GM18519 (cell line): ENCODE data around the gene NDUFA7.
"Not testable (repeated sequence)": the region's sequence is repeated elsewhere in the genome, so short reads cannot be mapped to it uniquely, and the experiment has no call there.

Experiments used
- ATAC-seq: cut with Tn5 transposase; IDR thresholded peaks from one replicate; pipeline ENCODE4 v1.9.1; 2021; ENCODE audit warnings: mild to moderate bottlenecking, moderate library complexity; ENCODE audit not compliant: unreplicated experiment, low FRiP score

Gene NDUFA7

DNA sequence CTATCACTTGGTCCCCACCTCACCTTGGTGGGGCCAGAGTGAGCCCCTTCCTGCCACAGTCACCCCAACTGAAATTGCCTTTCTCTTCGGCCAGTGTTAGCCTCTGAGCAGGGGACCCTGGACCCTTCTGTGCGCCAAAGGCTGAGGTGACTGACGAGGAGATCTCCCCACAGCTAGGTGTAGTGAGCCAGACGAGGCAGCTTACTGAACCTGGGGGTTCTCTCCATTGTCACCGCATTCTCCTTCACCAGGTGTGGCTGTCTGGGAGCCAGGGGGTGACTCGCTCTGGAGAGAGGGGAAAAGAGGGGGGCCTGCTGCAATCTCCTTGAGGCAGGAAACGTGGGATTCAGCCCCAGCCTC is 1.4 kb upstream of the NDUFA7 start:
- no peak for ATAC-seq

DNA sequence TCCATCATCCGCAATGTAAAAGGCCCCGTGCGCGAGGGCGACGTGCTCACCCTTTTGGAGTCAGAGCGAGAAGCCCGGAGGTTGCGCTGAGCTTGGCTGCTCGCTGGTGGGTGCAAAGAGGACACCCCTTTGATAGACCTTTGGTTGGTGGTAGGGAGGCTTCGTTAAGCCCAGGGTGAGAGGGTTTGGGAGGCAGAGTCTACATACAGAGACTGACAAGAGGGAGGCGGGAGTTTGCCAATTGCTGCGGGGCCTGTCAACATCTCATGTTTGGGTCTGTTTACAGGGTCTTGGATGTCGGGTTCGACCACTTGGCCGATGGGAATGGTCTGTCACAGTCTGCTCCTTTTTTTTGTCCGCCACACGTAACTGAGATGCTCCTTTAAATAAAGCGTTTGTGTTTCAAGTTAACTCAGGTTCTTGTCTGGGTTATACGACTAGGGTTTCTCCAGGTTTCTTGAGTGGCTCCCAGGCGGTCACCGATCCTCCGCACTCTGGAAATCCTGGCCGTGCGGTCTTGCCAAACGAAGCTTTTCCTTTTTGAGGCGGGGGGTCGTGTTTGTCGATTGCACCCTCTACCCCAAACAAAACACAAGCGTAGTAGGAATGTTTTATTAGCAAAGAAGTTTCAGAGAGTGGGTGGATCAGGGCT is 937 bp upstream of the NDUFA7 start:
- ATAC-seq: no peak

DNA sequence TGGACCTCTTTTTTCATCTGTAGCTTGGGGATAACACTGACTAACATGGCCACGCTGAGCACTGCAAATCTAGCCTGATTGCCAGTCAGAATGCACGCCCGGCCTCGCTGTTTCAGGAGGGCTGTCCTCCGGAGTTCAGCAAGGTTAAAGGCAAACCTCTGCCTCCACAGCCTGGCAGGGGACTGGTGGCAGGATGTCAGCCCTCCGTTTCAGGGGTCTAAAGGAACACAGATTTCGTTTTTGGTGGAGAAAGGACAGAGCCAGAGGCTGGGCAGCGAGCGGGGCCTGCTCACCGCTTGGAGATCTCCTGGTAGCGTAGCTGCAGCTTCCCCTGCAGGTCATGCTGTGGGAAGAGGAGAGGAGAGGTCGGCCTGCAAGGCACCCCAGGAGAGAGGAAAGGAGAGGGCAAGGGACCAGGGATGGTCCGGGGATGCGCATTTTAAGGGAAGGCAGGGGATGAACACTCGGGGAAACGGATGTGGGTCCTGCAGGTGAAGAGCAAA is 560 bp downstream of the NDUFA7 start:
- ATAC-seq: no peak

DNA sequence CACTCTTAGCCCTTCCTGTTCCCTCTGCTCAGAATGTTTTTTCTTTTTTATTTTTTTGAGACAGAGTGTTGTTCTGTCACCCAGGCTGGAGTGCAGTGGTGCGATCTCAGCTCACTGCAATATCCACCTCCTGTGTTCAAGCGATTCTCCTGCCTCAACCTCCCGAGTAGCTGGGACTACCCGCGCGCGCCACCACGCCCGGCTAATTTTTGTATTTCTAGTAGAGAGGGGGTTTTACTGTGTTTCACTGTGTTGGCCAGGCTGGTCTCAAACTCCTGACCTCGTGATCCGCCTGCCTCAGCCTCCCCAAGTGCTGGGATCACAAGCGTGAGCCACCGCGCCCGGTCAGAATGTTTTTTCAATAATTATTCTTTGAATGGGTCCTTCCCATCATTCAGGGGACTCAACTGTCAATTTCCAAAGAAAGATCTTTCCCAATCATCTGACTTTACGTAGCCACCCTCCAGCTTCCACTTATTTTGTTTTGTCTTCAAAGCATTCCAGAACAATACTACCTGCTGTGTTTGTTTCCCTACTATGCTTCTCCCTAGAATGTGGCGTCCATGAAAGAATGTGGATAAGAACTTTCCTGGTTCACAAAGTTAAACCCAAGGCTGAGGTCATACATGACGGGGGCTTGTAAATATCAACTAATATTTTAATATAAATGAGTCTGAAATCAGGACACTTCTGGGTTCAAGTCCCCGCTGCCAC is 1.2 kb downstream of the NDUFA7 start:
- no peak for ATAC-seq

DNA sequence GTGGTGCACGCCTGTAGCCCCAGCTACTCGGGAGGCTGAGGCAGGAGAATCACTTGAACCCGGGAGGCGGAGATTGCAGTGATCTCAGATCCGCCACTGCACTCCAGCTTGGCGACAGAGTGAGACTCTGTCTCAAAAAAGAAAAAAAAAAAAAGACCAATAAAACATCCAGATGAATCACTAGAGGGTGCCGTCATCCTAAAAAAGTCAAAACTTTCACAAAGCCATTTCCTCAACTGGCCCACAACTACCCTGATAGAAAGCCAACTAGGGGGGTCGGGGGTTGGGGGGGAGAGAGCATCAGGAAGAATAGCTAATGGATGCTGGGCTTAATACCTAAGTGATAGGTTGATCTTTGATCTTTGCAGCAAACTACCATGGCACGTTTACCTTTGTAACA is 2.3 kb downstream of the NDUFA7 start:
- ATAC-seq: not testable (repeated sequence)

DNA sequence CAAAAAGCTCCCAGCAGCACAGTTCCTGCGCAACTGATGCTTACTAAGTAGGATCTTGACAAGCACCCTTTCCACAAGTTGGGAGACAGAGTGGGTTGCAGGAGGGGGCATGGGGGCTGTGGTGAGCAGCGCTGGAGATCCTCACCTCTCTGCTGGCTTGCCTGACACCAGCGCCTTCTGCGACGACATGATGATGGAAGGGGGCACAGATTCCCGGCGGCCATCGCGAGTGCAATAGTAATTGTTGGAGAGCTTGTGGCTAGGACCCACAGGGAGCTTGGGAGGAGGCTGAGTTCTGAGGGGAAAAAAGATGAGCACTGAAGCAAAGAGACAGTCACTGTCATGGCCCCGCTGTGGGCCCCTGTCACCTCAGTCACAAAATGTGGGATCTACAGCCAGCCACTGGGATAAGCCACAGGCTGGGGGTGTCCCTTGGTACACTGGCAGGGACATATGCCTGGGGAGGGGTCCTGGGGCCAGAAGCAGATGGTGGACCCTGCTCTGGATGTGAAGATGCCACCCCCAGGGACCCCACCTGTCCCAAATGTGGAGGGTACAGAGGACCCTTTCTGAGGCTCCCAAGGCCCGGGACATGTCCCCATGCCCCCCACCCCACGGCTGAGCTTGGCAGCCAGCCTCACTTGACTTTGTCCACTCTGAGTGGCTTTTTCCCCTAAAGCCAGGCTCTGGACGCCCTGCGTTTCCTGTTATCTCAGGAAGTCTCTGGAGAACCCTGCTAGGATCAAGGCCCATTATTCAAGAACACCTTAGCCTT is 4.6 kb downstream of the NDUFA7 start:
- no peak for ATAC-seq

DNA sequence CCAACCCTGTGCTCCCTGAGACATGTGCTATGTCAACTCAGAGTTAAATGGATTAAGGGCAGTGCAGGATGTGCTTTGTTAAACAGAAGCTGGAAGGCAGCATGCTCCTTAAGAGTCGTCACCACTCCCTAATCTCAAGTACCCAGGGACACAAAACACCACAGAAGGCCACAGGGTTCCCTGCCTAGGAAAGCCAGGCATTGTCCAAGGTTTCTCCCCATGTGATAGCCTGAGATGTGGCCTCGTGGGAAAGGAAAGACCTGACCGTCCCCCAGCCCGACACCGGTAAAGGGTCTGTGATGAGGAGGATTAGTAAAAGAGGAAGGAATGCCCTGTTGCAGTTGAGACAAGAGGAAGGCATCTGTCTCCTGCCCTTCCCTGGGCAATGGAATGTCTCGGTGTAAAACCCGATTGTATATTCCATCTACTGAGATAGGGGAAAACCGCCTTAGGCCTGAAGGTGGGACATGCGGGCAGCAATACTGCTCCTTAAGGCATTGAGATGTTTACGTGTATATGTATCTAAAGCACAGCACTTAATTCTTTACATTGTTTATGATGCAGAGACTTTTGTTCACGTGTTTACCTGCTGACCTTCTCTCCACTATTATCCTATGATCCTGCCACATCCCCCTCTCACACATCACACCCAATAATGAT is 6.1 kb downstream of the NDUFA7 start:
- not testable (repeated sequence) for ATAC-seq

DNA sequence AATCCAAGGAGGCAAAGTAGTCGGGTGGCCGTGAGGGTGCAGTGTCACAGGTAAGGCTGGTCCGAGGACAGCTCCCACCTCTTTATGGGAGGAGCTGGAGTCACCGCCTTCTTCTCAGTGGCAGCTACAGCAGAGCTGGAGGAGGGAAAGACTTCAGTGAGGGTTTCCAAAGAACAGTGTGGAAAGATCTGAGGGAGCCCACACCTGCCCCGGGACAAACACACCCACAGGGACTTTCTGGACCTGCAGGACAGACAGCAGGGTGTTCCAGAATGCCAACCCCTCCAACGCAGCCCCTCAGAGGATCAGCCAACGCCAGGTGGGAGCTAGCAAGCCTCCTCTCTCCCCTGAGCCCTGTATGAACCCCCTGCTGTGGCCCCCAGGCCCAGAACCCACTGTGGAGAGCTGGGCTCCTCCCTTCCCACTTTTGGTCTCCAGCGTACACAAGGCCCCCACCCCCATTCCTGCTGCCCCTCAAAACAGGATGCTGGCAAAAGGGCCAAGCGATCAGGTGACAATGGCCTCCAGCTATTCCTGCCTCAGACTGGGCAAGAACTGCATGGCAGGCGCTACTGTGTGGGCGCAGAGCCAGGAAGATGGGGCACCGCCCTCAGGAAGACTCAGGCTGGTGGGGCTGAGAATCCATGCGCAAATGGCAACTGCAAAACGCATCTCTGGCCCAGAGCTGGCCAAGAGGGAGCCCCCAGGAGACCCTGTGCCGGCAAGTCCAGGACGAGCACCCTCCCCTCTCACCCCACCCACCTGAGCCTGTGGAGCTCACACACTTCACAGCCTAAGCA is 9.5 kb downstream of the NDUFA7 start:
- no peak for ATAC-seq

DNA sequence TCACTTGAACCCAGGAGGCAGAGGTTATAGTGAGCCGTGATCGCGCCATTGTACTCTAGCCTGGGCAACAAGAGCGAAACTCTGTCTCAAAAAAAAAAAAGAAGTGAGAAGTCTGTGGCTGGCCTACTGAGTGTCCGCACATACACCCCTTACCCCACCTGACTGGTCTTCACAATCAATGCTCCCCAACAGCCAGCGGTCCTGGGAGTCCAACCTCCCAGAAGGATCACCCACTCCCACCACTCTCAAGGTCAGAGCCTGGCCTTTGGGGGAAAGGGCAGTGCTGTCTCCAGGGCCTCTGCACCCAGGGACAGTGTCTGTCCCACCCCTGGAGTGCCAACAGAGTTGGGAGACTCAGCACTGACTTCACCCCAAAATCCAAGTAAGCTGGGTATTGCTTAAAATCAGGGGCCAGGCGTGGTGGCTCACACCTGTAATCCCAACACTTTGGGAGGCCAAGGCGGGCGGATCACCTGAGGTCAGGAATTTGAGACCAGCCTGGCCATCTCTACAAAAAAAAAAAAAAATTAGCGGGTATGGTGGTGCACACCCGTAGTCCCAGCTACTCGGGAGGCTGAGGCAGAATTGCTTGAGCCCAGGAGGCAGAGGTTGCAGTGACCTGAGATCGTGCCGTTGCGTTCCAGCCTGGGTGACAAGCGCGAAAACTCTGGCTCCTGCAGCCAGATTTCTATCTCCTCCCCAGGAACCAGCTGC is 10.7 kb downstream of the NDUFA7 start:
- ATAC-seq: no peak

DNA sequence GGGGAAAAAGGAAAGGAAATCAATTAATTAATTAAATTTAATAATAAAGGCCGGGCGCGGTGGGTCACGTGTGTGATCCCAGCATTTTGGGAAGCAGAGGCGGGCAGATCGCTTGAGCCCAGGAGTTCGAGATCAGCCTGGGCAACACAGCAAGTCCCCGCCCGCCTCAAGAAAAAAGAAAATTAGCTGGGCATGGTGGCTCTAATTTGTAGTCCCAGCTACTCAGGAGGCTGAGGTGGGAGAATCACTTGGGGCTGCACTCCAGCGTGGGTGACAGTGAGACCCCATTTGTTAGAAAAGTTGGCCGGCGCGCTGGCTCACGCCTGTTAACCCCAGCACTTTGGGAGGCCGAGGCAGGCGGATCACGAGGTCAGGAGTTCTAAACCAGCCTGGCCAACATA is 12.3 kb downstream of the NDUFA7 start:
- no peak for ATAC-seq

DNA sequence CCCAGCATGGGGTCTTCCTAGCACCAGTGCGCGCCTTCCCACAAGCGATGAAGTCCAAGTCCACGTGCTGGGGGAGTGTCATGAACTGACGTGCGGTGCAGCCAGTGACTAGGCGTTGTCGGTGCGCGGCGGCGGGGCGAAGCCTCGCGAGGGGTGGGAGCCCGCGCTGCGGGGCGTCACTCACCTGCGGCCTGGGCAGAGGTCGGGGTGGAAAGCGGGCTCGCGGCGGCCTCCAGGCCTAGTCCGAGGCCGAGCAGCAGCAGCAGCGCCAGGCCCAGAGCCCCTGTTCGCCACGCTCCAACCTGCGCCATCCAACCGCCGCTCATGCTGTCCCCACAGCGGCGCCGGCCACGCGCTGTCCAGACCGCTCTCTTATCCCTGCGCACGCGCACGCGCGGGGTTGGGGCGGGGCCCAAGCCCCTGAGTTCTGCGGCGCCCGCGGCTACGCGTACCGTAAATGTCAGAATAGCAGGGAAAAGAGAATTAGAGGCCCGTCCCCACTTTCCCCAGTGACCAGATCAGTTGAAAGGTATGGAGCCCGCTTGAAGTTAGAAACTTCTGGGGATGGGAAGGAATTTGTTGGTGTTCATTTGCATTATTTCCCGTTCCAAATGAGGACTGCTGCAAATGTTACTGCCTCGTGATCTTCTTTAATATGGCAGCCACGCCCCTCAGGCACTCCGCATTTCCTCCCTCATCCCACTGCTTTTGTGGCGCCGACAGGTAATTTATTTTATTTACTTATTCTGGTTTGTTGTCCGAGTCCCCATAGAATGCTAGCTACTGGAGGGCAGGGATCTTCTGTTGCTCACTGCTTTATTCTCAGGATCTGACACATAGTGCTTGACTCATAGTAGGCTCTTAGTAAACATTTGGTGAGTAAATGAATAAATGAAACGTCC is 13.0 kb downstream of the NDUFA7 start, which contains the start of gene CD320:
Gene CD320, minus strand, starts transcription at position 394 of the 902 bp plus-strand sequence. Its CDS starts 68 bp downstream, at position 326.
- ATAC-seq: no peak

DNA sequence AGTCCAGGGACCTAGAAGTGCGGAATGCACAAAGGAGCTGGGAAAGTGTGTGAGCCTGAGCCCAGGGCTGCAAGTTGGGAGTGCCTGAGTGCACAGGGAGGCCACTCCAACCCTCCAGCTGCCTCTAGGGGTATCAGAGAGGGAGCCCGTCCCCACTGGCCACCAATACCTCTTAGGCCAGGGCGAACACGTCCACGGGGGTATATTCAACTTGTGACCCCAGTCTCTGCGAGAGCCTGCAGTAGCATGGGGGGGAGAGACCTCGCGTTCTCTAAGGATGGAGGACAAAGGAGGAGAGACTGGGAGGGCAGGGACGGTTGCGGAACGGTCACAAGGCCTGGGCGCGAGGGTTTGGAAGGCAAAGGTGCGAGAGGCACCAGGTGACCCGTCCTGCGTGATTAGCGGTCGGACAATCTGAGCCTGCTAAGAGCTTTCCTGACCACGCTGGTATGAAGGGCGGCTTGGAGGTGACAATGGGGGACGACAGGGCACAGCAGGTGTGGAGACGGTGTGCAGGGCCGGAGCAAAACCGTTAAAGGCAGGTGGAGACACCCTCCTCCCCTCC is 13.7 kb downstream of the NDUFA7 start:
- ATAC-seq: no peak

DNA sequence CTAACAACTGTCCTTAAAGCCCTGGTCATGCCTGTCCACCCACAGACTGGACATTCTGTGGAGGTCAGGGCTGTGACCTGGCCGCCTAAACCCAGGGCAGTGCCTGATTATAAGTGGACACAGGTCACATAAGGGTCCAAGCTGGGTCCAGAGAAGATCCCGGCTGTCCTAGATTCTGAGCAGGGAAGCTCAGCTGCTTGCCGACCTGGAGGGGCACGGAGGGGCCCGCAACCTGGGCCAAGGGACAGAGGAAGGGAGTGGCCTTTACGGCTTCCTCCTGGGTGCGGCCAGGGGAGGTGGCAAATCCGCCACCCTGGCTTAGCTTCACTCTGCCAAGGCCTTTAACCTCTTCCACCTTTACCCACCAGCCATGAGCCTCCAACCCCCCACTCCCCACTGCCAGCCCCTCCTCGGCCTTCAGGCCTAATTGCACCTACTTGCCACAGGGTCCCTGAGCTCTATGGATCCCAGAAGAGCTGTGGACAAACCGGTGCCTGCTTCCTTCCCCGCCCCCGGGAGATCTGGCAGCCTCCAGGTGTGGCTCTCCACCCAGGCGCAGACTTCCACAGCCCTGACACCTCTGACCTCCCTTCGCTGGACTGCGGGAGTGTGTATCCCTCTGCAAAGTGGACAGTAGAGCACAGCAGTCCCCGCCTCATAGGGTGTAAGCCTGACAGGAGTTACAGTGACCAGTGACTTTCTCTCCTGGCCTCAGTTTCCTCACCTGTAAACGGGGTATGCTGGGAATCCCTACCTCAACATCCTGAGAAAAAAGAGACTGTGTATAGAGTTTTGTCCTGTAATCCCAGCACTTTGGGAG is 14.7 kb downstream of the NDUFA7 start:
- no peak for ATAC-seq

DNA sequence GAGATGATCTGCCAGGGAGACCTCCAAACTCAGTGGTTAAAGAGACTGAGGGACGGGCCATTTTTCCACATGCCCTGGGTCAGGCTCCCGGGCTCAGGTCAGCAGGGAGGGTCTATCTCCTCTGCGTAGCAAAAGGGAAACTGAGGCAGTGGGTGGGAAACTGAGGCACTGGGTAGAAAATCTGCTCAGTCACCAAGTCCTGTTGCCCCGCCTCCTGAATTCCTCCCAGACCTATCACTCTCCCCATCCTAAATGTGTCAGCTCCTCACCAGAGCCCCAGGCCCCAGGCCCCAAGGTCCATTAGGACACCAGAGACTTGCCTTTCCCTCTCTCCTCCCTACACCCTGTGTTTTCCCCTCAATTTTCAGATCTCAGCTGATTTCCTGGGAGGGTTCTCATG is 15.4 kb downstream of the NDUFA7 start:
- ATAC-seq: no peak

DNA sequence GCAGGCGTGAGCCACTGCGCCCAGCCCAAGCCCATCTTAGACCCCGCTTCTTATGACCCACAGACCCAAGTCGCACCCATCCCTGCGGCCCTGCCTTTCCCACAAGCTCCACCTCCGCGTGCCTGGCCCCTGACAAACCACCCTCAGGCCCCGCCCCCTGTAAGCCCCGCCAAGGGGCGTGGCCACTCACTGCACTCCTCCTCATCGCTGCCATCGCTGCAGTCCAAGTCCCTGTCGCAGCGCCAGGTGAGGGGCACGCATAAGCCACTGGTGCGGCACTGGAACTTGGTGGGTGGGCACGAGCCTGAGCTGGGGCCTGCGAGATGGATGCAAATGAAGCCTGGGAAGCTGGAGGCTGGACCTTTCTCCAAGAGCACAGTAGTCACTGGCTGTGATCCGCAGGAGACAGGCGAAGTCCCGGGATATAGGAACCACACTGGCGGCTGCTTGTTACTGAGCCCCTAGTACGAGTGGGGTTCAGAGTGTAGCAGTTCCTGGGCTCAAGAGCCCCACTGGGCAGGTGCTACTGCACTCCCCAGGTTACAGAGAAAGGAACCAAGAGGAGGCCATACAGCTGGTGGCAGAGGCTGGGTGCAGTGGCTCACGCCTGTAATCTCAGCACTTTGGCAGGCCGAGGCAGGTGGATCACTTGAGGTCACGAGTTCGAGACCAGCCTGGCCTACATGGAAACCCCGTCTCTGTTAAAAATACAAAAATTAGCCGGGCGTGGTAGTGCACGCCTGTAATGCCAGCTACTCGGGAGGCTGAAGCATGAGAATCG is 16.1 kb downstream of the NDUFA7 start:
- ATAC-seq: no peak

DNA sequence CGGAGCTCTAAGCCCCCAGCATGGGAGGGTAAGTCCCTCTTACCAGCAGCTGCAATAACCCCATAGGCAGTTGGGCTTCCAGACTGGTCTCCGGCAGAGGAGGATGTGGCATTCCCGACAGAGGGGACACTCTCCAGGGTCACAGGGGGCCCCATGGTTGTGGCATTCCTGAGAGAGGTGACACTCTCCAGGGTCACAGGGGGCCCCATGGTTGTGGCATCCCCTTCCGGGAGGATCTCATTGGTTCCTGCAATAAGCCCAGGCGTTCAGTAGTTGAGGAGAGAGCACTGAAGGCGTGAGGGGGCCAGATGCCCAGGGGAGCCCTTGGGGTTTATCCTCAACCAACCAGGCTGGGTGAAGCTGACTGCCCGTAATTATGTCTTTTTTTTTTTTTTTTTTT is 18.4 kb downstream of the NDUFA7 start:
- ATAC-seq: no peak

DNA sequence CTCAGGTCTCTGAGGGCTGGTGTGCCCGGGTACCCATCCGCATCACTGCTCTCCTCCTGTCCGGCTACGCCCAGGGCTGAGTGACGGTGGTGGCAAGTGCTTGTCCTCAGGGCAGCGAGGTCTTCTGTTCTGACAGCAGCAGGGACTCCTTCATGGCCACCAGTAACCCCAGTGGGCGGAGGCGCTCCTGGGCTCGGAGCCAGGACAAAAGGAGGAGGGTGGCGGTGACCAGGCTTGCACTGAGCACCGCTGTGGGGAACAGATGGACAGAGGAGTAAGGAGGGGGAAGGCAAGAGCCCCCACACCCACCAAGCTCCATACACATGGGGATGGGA is 18.9 kb downstream of the NDUFA7 start:
- no peak for ATAC-seq
